Lower lobe of right lung (tissue), 2 donors: ENCODE results near the gene GRAP2. TPM values are rescaled to one million over a fixed set of nuclear protein-coding genes. Genes with fewer than 3 reads are reported as not detected.

Source experiments
- ATAC-seq, 2 donors: fragments of 200-7000 bp; cut with Tn5 transposase; one replicate each; pipeline ENCODE4 v1.9.1; 2020 to 2022; ENCODE audit warnings: mild to moderate bottlenecking in 2 of 2, moderate library complexity in 2 of 2
- DNase-seq: peaks from one replicate; pipeline ENCODE4 v3.0.0-alpha.2; 2020
- H3K27ac ChIP-seq: fragments of 200-600 bp; one replicate; pipeline ENCODE4 v1.8.0; 2022
- H3K27me3 ChIP-seq: fragments of 200-600 bp; one replicate; pipeline ENCODE4 v1.8.0; 2022; ENCODE audit warnings: low read depth
- H3K36me3 ChIP-seq: fragments of 200-600 bp; one replicate; pipeline ENCODE4 v1.8.0; 2022; ENCODE audit warnings: mild to moderate bottlenecking
- H3K4me1 ChIP-seq: fragments of 200-600 bp; one replicate; pipeline ENCODE4 v1.8.0; 2022
- H3K4me3 ChIP-seq: fragments of 200-600 bp; one replicate; pipeline ENCODE4 v1.8.0; 2022; ENCODE audit warnings: mild to moderate bottlenecking
- H3K9me3 ChIP-seq: fragments of 200-600 bp; one replicate; pipeline ENCODE4 v1.8.0; 2022
- CTCF ChIP-seq: fragments of 200-600 bp; IDR thresholded peaks from one replicate; pipeline ENCODE4 v1.8.0; 2022; ENCODE audit warnings: antibody characterized with exemption, mild to moderate bottlenecking
- intact Hi-C: fragments of 100-400 bp; cut with DNase I; formaldehyde crosslinking; loops from one replicate; pipeline ENCODE4 v1.11.0; 2022
- total RNA-seq: library from RNA; stranded (reverse); fragmentation: NEBNext Ultra II Directional; extraction: Animal tissue kit (Norgen Biotek cat#: 25700); gene quantifications from one replicate; pipeline ENCODE4 v1.2.1, GENCODE V29; 2021
- donor health status: DM: no; HTN: yes; CAD: no; lungs with severe emphysema.

Gene GRAP2
- total RNA-seq, 1 donor from 2014 or later = 9.5 TPM

GRCh38 chr22:40021401-40022000 is 120.6 kb downstream of the GRAP2 start:
- Histone ChIP-seq H3K36me3 (no peaks in the 10 kb centered on the region), H3K9me3 (no peaks in the 10 kb centered on the region), H3K27ac (no peak overlapping the region), H3K4me3 (no peak overlapping the region), H3K4me1 (peaks cover 6% of the 10 kb centered on the region), H3K27me3 (peaks cover 11% of the 10 kb centered on the region)
- intact Hi-C loops = no loop called here
- DNase-seq (no peak), ATAC-seq (no peak)
- no peak for TF ChIP-seq CTCF

GRCh38 chr22:40022536-40023240 is 121.8 kb downstream of the GRAP2 start:
- TF ChIP-seq CTCF = no peak

More at GRCh38 chr22:40022536-40023240, 121.8 kb downstream of the GRAP2 start:
- intact Hi-C loops = no loop called here
- H3K36me3 ChIP-seq = no peaks in the 10 kb centered on the region
- DNase-seq (no peak), ATAC-seq (no peak)
- H3K4me1 ChIP-seq = peaks cover 6% of the 10 kb centered on the region
- no peak overlapping the region for H3K27ac ChIP-seq
- no peaks in the 10 kb centered on the region for H3K9me3 ChIP-seq
- H3K27me3 ChIP-seq = peaks cover 11% of the 10 kb centered on the region
- H3K4me3 ChIP-seq = no peak overlapping the region

Other genes with a start within 250 kb of the GRAP2 start
- gene ENTHD1, start 7.3 kb upstream of the GRAP2 start, total RNA-seq = not detected
- 1.4 TPM for gene TMA7B, start 59.3 kb downstream of the GRAP2 start, total RNA-seq
- gene FAM83F, start 93.9 kb downstream of the GRAP2 start, total RNA-seq = 1.4 TPM